Retinal pigment epithelial cell (primary cell): ENCODE measurements around the gene FAM78B.

Experiments used
- DNase-seq: peaks from one replicate; pipeline ENCODE4 v3.0.0-alpha.2; 2010; ENCODE audit warnings: low read depth
- H3K4me3 ChIP-seq: 2 replicates; pipeline ENCODE4 v1.5.1; 2011; ENCODE audit warnings: mild to moderate bottlenecking, low read length, control low read depth, moderate library complexity
- CTCF ChIP-seq: conservative IDR thresholded peaks from 2 replicates; pipeline ENCODE4 v1.5.1; 2011; ENCODE audit warnings: low read depth, low read length, control low read depth, inconsistent platforms

FAM78B gene

DNA sequence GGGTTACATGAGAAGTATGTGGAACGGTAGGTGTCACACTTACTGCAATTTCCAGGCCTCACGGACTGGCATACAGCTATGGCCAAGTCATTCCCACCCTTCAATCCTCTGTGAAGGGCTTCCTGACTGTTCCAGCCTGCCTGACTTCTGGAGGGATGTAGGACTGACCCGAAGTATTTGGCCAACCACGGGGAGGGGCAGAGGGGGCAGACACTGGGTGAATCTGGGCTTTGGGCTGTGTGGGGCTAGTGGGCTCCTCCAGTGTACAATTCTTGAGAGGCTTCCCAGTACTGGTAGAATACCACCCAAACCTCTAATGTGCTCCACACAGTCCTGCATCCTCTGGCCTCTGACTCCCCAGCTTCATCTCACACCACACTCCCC, 78.2 kb downstream of the FAM78B start:
- no peak for TF ChIP-seq CTCF
- H3K4me3 ChIP-seq: no peak overlapping the region
- DNase-seq: no peak

GRCh38 chr1:166087734-166088571, 78.8 kb downstream of the FAM78B start:
- no peak for TF ChIP-seq CTCF
- no peak for DNase-seq
- no peak overlapping the region for H3K4me3 ChIP-seq

- no peak overlapping the region for H3K4me3 ChIP-seq
- no peak for DNase-seq
- no peak for TF ChIP-seq CTCF
These were observed 80.5 kb downstream of the FAM78B start for GRCh38 chr1:166086113-166086883.

DNA sequence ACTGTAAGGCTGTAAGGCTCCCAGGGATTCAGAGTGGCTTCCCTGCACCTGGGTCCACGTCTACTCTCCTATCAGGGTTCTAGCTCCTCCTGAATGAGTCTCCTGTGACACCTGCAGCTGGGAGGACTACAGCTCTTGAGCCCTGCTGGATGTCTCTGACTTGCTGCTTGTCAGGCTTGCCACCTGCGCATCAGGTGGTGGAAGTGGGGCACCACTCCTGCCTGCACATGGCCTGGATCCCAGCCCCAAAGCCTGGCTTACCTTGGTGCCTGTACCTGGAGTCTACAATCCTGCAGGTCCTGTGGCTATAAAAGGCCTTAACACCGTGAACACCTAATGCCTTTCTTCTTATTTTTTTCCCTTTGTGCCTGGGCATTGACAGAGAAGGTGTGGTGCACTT, 82.2 kb downstream of the FAM78B start:
- DNase-seq: no peak
- TF ChIP-seq CTCF: no peak

DNA sequence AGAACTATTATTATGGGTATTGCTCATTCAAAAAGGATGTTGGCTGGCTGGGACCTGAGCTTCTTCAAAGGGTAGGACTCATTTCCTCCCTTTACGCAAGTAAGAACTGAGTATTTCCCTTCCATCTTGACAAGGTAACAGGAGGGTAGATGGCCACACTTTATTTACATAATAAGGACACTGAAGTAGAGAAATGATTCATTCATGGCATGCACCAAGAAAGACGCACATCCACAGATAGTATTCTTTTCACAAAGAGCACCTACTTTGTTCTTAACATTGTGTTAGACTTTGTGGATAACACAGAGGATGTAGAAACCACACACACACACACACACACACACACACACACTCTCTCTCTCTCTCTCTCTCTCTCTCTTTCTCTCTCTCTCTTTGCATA, 82.9 kb downstream of the FAM78B start:
- no peak for TF ChIP-seq CTCF
- DNase-seq: no peak
- no peak overlapping the region for H3K4me3 ChIP-seq

More for the DNA sequence above, 82.2 kb downstream of the FAM78B start:
- no peak overlapping the region for H3K4me3 ChIP-seq

DNA sequence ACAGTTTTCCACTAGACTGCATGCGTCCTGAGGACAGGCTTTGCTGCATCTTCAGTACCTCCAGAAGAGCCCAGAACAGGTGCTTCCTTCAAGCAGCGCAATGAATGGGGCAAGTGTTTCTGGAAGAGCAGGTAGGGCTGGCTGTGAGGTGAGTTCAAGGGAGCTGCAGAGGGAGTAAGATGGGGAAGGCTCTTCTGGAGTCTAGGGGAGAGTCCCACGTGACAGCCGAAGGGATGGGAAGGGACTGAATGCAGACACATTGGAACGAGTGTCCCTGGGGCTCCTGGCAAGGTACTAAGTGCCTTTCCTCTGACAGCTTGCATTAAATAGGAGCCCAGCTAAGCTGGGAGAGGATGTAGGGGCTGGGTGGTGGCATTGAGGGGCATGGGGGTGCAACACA, 84.2 kb downstream of the FAM78B start:
- TF ChIP-seq CTCF: no peak
- DNase-seq: no peak
- H3K4me3 ChIP-seq: no peak overlapping the region
